GM19240 (cell line): Measurements from ENCODE around the gene TLCD3A.
"Not testable (repeated sequence)": the region's sequence is repeated elsewhere in the genome, so short reads cannot be mapped to it uniquely, and the experiment has no call there.

Experiments used
- DNase-seq: peaks from one replicate; pipeline ENCODE4 v3.0.0; 2011; ENCODE audit warnings: low spot score; ENCODE audit not compliant: insufficient read length

Gene TLCD3A

GRCh38 chr17:732067-732901 is at the start of gene TLCD3A:
Gene TLCD3A, plus strand, starts transcription at chr17:732596. Its CDS starts 52 bp downstream, at chr17:732648.
- peak; percentile 43 for DNase-seq

- DNase-seq: no peak
Observed at GRCh38 chr17:683040-683439, 49.4 kb upstream of the TLCD3A start.

GRCh38 chr17:683499-684254 is 48.7 kb upstream of the TLCD3A start:
- DNase-seq: no peak

DNA sequence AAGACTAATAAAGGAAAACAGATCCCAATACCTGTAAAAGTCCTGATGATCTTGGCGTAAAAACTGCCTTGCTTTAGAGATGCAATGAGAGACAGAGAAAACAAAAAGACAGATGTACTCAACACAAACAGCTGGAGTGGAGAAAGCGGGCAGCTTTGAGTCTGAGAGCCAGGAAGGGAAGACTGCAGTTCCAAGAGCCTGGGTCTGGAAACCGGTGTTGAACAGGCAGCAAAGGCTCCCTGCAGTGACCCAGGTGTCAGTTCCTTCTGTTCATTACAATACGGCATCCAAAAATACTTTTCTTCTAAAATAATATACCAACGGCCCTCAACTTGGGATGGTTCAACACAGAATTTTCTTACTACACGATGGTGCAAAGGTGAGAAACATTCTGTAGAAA is 47.4 kb upstream of the TLCD3A start:
- DNase-seq: no peak

DNA sequence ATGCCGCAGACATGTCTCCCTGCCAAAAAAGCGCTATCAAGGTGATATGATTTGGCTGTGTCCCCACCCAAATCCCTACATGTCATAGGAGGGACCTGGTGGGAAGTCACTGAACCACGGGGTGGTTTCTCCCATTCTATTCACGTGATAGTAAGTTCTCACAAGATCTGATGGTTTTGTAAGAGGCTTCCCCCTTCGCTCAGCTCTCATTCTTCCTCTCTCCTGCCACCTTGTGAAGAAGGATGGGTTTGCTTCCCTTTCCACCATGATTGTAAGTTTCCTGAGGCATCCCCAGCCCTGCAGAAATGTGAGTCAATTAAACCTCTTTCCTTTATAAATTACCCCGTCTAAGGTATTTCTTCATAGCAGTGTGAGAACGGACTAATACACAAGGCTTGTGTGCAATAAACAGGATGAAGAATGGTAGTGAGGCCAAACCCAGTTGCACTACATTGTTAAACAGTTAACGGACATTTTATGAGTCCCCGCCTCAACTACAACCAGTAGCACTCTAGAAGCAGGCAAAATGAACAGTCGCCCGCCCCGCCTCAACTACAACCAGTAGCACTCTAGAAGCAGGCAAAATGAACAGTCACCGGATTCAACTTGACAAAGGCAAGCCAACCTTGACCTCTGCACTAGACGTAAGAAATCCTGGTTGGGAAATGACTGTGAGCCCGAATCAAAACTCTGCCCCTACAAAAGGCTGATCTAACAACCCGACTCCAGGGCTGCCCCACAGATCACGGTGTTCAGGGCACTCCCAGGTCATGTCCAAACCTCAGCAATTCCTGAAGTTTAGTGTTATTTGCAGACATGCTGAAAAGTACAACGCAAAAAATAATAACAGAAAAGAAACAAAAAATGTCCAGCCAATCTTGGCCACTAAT is 44.1 kb upstream of the TLCD3A start:
- no peak for DNase-seq

DNA sequence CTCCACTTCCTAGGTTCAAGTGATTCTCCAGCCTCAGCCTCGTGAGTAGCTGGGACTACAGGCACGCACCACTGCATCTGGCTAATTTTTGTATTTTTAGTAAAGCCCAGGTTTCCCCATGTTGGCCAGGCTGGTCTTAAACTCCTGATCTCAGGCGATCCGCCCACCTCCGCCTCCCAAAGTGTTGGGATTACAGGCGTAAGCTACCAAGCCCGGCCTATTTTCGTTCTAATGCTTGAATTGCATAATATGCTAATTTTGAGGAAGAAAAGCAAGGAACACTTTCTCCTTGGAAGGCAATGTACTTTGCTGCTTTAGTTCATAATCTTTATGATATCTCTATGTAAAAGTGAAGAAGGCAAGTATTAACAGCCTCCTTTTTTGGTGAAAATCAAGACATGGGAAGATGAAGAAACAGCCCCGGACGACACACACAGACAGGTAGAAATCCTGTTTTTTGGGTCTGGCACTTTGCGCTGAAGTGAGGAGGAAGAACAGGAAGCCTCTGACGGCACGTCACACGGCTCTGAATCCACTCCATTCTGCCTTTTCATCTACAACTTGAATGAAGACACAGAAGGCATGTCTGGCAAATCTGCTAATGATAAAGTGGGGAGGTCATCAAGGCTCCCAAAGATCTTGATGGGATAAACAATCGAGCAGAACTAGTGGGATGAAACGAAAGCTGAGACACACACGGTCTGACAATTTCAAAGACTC is 42.7 kb upstream of the TLCD3A start:
- DNase-seq: no peak

GRCh38 chr17:690361-690760 is 42.0 kb upstream of the TLCD3A start:
- DNase-seq: no peak

DNA sequence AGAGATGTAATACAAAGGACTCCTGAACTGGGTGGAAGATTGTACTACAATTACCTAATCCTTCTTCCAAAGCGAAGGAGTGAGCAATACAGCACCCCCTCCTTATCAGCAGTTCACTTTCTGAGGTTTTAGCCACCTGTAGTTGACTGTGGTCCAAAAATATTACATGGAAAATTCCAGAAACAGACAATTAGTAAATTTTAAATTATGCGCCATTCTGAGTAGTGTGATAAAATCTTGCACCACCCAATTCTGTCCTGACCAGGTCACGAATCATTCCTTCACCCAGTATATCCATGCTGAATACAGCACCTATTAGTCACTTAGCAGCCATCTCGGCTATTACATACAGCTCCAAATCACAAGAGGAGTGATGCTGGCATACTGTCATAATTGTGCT is 41.0 kb upstream of the TLCD3A start:
- no peak for DNase-seq

- no peak for DNase-seq
Observed at GRCh38 chr17:692116-692515, 40.3 kb upstream of the TLCD3A start.

- no peak for DNase-seq
Observed at GRCh38 chr17:693791-694638, 38.4 kb upstream of the TLCD3A start.

DNA sequence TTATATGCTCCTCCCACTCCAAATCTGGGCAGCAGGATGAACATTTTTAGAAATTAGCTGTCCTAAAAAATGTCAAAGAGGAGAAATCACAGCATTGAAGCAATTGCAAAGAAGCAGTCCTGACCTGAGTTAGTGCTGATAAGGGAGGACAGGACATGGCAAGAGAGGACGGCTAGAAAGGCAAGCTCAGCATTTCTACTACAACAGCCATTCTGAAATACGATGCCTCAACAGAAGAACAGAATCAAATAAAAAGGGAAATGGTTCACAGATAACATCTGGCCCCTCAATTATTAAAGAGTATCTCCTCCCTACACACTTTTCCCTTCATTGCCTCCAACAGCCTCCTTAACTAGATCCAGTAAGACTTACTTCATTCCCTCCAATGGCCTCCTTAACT is 36.0 kb upstream of the TLCD3A start:
- DNase-seq: no peak

GRCh38 chr17:697682-698081 is 34.7 kb upstream of the TLCD3A start:
- no peak for DNase-seq

DNA sequence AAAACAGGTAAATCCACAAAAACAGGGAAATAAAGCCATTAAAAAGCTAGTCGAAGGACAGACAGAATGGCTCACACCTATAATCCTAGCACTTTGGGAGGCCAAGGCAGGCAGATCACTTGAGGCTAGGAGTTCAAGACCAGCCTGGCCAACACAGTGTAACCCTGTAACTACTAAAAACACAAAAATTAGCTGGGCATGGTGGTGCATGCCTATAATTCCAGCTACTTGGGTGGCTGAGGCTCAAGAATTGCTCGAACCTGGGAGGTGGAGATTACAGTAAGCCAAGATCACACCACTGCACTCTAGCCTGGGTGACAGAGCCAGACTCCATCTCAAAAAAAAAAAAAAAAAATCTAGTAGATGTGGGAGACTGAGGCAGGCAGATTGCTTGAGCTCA is 34.3 kb upstream of the TLCD3A start:
- not testable (repeated sequence) for DNase-seq

DNA sequence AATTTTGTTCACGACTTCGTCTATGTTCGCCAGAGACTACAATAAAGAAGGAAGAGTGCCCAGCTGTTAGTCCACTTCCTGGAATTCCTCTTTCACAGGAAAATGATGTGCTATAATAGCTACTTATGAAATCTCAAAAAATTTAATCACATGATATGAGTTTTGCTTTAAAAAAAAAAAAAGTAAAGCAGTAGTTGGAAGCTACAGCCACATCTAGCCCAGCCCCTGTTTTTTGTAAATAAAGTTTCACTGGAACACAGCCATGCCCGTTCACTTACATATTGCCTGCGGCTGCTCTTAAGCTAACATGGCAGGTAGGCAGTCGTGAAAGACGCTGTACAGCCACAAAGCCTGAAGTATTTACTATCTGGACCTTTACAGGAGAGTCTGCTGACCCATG is 33.1 kb upstream of the TLCD3A start:
- no peak for DNase-seq

- peak; percentile 25 for DNase-seq
Observed at GRCh38 chr17:700504-701094, 31.8 kb upstream of the TLCD3A start.

- no peak for DNase-seq
Observed at GRCh38 chr17:703081-703875, 29.1 kb upstream of the TLCD3A start.

DNA sequence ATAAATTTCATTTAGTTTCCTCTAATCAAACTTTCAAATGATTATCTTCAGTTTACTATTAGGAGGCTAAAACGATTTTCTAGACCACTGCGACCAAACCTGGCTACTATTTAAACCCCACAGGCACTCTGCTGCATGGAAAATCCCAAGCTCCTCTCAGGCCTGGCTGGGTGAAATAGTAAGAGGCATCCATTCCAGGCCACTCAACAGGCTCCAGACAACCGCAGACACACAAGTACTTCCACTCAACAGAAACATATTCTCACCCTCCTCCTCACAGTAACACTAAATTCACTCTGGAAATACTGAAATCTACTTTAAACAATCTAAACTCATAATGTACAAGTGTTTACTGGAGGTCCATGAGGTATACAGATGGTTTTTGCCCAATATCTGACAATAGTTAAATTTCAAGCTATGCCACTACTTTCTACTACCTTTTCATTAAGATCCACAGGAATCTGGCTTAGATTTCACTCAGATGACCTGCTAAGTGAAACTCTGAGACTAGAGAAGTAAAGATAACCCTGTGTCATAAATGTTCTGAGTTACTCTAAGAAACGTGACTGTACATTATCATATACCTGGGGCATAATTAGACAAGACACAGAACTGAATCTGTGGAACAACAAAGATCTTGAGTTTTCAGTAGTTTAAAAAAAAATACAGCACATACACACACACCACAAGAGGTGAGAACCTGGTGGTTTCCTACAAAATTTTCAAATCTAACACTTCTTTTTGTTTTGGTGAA is 28.1 kb upstream of the TLCD3A start:
- no peak for DNase-seq

- DNase-seq: no peak
Observed at GRCh38 chr17:705011-705410, 27.4 kb upstream of the TLCD3A start.
